Measurements from ENCODE around the gene SNX25.

The SNX25 gene

DNA sequence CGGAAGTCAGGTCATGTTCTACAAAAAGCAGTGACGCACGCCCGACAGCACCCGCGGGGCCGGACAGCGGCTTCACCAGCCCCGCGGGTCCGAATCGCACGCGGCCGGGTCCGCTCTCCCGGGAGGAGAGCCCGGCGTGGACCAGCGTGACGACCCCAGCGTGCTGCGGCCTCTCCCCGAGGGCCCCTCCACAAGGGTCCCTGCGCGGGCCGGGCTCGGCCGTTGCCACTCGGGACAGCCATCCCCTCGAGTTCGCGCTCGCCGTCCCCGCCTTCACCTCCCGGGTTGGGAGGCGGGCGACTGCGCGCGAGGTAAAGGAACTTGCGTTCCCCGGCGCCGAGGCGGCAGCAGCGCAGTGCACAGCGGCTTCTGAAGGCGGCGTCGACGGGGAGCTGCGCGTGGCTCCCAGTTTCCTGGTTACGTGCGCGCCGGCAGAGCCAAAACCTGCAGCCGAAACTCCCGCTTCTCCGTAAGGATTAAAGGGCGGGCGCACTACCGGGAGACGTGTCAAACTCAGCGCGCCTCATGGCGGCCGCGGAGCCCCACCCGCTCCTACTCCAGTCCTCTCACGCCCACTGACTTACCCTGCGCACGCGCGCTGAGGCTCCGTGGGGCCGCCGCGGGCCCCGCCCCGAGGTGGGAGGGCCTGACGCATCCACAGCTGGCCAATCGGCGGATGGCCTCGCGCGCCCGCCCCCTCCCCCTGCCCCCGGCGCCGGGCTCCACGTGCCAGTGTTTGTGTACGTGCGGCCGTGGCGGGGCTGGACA is 186.7 kb downstream of the SNX25 start (continued):
- no peak for TF ChIP-seq ZNF274 (IDR thresholded peaks at IDR 0.05; ENCODE audit: low read length)
- no peak for TF ChIP-seq ZNF274 (tag by site-specific recombination; IDR thresholded peaks at IDR 0.05; ENCODE audit: borderline replicate concordance)
- TF ChIP-seq ZNF138 (tag by site-specific recombination; IDR thresholded peaks at IDR 0.05; ENCODE audit: borderline replicate concordance): no peak
- no peak for TF ChIP-seq ZNF830 (tag by site-specific recombination; IDR thresholded peaks at IDR 0.05; ENCODE audit: low read depth)
- no peak for TF ChIP-seq ZNF585B (tag by site-specific recombination; IDR thresholded peaks at IDR 0.05)
- TF ChIP-seq ZNF16 (tag by site-specific recombination; IDR thresholded peaks at IDR 0.05; ENCODE audit: low read depth): no peak
- peak; percentile 47 for TF ChIP-seq ZBTB8A (tag by site-specific recombination; IDR thresholded peaks at IDR 0.05)
- no peak for TF ChIP-seq MYNN (tag by site-specific recombination; IDR thresholded peaks at IDR 0.05; ENCODE audit: borderline replicate concordance)
- TF ChIP-seq ZSCAN16 (tag by site-specific recombination; IDR thresholded peaks at IDR 0.05): no peak
- TF ChIP-seq, protein P1, sequence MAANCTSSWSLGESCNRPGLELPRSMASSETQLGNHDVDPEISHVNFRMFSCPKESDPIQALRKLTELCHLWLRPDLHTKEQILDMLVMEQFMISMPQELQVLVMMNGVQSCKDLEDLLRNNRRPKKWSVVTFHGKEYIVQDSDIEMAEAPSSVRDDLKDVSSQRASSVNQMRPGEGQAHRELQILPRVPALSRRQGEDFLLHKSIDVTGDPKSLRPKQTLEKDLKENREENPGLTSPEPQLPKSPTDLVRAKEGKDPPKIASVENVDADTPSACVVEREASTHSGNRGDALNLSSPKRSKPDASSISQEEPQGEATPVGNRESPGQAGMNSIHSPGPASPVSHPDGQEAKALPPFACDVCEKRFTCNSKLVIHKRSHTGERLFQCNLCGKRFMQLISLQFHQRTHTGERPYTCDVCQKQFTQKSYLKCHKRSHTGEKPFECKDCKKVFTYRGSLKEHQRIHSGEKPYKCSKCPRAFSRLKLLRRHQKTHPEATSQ (tag by site-specific recombination; IDR thresholded peaks at IDR 0.05): 0 out of 2 replicates have a peak, but pooled peaks have one; percentile 29
- no peak for TF ChIP-seq ZNF426 (tag by site-specific recombination; IDR thresholded peaks at IDR 0.05)
- TF ChIP-seq ZFP3 (tag by site-specific recombination; IDR thresholded peaks at IDR 0.05; ENCODE audit: low read depth): no peak
- no peak for TF ChIP-seq ZNF555 (tag by site-specific recombination; conservative IDR thresholded peaks at IDR 0.05)
- TF ChIP-seq ZNF514 (tag by site-specific recombination; IDR thresholded peaks at IDR 0.05): no peak
- TF ChIP-seq, protein P2, sequence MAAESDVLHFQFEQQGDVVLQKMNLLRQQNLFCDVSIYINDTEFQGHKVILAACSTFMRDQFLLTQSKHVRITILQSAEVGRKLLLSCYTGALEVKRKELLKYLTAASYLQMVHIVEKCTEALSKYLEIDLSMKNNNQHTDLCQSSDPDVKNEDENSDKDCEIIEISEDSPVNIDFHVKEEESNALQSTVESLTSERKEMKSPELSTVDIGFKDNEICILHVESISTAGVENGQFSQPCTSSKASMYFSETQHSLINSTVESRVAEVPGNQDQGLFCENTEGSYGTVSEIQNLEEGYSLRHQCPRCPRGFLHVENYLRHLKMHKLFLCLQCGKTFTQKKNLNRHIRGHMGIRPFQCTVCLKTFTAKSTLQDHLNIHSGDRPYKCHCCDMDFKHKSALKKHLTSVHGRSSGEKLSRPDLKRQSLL (tag by site-specific recombination; IDR thresholded peaks at IDR 0.05): no peak
- TF ChIP-seq, protein P3, sequence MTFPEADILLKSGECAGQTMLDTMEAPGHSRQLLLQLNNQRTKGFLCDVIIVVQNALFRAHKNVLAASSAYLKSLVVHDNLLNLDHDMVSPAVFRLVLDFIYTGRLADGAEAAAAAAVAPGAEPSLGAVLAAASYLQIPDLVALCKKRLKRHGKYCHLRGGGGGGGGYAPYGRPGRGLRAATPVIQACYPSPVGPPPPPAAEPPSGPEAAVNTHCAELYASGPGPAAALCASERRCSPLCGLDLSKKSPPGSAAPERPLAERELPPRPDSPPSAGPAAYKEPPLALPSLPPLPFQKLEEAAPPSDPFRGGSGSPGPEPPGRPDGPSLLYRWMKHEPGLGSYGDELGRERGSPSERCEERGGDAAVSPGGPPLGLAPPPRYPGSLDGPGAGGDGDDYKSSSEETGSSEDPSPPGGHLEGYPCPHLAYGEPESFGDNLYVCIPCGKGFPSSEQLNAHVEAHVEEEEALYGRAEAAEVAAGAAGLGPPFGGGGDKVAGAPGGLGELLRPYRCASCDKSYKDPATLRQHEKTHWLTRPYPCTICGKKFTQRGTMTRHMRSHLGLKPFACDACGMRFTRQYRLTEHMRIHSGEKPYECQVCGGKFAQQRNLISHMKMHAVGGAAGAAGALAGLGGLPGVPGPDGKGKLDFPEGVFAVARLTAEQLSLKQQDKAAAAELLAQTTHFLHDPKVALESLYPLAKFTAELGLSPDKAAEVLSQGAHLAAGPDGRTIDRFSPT (tag by site-specific recombination; IDR thresholded peaks at IDR 0.05): peak; percentile 62
- peak; percentile 77 for TF ChIP-seq YY1 (tag by site-specific recombination; IDR thresholded peaks at IDR 0.05)
- peak; percentile 73 for TF ChIP-seq ZFHX2 (tag by site-specific recombination; conservative IDR thresholded peaks at IDR 0.05)
- TF ChIP-seq, protein P4, sequence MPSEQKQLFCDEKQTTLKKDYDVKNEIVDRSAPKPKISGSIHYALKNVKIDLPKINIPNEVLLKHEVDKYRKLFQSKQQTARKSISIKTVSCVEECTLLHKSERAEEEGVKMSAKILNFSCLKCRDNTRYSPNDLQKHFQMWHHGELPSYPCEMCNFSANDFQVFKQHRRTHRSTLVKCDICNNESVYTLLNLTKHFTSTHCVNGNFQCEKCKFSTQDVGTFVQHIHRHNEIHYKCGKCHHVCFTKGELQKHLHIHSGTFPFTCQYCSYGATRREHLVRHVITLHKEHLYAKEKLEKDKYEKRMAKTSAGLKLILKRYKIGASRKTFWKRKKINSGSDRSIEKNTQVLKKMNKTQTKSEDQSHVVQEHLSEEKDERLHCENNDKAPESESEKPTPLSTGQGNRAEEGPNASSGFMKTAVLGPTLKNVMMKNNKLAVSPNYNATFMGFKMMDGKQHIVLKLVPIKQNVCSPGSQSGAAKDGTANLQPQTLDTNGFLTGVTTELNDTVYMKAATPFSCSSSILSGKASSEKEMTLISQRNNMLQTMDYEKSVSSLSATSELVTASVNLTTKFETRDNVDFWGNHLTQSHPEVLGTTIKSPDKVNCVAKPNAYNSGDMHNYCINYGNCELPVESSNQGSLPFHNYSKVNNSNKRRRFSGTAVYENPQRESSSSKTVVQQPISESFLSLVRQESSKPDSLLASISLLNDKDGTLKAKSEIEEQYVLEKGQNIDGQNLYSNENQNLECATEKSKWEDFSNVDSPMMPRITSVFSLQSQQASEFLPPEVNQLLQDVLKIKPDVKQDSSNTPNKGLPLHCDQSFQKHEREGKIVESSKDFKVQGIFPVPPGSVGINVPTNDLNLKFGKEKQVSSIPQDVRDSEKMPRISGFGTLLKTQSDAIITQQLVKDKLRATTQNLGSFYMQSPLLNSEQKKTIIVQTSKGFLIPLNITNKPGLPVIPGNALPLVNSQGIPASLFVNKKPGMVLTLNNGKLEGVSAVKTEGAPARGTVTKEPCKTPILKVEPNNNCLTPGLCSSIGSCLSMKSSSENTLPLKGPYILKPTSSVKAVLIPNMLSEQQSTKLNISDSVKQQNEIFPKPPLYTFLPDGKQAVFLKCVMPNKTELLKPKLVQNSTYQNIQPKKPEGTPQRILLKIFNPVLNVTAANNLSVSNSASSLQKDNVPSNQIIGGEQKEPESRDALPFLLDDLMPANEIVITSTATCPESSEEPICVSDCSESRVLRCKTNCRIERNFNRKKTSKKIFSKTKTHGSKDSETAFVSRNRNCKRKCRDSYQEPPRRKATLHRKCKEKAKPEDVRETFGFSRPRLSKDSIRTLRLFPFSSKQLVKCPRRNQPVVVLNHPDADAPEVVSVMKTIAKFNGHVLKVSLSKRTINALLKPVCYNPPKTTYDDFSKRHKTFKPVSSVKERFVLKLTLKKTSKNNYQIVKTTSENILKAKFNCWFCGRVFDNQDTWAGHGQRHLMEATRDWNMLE (tag by site-specific recombination; conservative IDR thresholded peaks at IDR 0.05; ENCODE audit: low read depth): no peak
- TF ChIP-seq ZNF792 (tag by site-specific recombination; IDR thresholded peaks at IDR 0.05): 0 out of 2 replicates have a peak, but pooled peaks have one; percentile 58
- TF ChIP-seq, protein P5, sequence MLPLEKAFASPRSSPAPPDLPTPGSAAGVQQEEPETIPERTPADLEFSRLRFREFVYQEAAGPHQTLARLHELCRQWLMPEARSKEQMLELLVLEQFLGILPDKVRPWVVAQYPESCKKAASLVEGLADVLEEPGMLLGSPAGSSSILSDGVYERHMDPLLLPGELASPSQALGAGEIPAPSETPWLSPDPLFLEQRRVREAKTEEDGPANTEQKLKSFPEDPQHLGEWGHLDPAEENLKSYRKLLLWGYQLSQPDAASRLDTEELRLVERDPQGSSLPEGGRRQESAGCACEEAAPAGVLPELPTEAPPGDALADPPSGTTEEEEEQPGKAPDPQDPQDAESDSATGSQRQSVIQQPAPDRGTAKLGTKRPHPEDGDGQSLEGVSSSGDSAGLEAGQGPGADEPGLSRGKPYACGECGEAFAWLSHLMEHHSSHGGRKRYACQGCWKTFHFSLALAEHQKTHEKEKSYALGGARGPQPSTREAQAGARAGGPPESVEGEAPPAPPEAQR (tag by site-specific recombination; IDR thresholded peaks at IDR 0.05): no peak
- TF ChIP-seq ZNF292 (tag by site-specific recombination; IDR thresholded peaks at IDR 0.05; ENCODE audit: borderline replicate concordance, low read depth): no peak
- TF ChIP-seq TRIM28 (IDR thresholded peaks at IDR 0.05; ENCODE audit: borderline replicate concordance, low read length): no peak
- no peak for TF ChIP-seq ZNF223 (tag by site-specific recombination; IDR thresholded peaks at IDR 0.05)
- peak; percentile 98 for TF ChIP-seq KLF10 (tag by site-specific recombination; IDR thresholded peaks at IDR 0.05)
- no peak for TF ChIP-seq ZNF521 (tag by site-specific recombination; IDR thresholded peaks at IDR 0.05)
- no peak for TF ChIP-seq SALL2 (tag by site-specific recombination; IDR thresholded peaks at IDR 0.05; ENCODE audit: borderline replicate concordance)
- TF ChIP-seq ZNF664 (tag by site-specific recombination; IDR thresholded peaks at IDR 0.05): no peak
- TF ChIP-seq ZBTB7A (tag by site-specific recombination; IDR thresholded peaks at IDR 0.05; ENCODE audit: low read depth): peak; percentile 82; the same call in 1 of the 2 replicates
